LNCAP (cell line): ENCODE data around the gene TP53.

Experiments used
- TF ChIP-seq, protein P1 (sequence below): fragments of 450-650 bp; IDR thresholded peaks from 2 replicates; pipeline ENCODE4 v1.5.1; 2017; ENCODE audit warnings: mild to moderate bottlenecking

The TP53 gene

GRCh38 chr17:7656958-7657609, 30.2 kb downstream of the TP53 start:
- TF ChIP-seq, protein P1, sequence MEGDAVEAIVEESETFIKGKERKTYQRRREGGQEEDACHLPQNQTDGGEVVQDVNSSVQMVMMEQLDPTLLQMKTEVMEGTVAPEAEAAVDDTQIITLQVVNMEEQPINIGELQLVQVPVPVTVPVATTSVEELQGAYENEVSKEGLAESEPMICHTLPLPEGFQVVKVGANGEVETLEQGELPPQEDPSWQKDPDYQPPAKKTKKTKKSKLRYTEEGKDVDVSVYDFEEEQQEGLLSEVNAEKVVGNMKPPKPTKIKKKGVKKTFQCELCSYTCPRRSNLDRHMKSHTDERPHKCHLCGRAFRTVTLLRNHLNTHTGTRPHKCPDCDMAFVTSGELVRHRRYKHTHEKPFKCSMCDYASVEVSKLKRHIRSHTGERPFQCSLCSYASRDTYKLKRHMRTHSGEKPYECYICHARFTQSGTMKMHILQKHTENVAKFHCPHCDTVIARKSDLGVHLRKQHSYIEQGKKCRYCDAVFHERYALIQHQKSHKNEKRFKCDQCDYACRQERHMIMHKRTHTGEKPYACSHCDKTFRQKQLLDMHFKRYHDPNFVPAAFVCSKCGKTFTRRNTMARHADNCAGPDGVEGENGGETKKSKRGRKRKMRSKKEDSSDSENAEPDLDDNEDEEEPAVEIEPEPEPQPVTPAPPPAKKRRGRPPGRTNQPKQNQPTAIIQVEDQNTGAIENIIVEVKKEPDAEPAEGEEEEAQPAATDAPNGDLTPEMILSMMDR: no peak

DNA sequence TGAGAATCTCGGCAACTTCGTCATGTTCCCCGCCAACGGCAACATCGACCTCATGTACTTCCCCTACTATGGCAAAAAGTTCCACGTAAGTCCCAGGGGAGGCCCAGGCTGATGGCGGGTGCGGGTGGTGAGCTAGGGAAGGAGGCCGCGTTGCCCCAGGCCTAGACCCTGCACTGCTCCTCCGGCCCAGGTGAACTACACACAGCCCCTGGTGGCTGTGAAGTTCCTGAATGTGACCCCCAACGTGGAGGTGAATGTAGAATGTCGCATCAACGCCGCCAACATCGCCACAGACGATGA, 31.8 kb downstream of the TP53 start:
- TF ChIP-seq, protein P1: no peak

DNA sequence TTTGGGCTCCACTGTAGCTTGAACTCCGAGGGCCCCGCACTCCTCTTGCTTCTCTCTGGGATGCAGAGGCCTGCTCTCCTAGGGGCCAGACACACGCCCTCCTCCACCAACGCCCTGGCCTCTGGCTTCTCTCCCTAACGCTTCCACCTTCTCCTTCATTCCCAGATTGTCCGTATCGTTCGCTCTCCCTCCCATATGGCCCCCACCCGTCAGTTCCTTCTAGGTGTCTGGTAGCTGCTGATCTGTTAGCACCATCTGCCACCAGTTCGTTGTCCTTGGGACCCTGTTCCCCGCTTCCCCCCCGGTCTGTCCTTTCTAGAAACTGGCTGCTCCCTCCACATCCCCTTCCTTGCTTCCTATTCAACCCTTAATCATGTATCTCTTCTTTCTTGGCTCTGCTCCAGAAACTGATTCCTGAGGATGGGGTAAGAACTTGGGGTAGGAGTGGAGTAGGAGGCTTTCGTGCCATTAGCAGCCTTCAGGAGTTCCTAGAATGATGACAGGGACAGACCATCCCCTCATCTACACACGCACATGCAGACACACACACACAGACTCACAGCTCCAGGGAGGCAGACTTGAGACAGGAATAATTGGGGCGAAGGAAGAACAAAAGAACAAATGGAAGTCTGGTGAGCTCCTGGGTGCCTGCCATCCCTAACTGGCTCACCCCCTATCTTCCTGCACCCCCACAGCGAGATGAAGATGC, 32.3 kb downstream of the TP53 start:
- TF ChIP-seq, protein P1: no peak

DNA sequence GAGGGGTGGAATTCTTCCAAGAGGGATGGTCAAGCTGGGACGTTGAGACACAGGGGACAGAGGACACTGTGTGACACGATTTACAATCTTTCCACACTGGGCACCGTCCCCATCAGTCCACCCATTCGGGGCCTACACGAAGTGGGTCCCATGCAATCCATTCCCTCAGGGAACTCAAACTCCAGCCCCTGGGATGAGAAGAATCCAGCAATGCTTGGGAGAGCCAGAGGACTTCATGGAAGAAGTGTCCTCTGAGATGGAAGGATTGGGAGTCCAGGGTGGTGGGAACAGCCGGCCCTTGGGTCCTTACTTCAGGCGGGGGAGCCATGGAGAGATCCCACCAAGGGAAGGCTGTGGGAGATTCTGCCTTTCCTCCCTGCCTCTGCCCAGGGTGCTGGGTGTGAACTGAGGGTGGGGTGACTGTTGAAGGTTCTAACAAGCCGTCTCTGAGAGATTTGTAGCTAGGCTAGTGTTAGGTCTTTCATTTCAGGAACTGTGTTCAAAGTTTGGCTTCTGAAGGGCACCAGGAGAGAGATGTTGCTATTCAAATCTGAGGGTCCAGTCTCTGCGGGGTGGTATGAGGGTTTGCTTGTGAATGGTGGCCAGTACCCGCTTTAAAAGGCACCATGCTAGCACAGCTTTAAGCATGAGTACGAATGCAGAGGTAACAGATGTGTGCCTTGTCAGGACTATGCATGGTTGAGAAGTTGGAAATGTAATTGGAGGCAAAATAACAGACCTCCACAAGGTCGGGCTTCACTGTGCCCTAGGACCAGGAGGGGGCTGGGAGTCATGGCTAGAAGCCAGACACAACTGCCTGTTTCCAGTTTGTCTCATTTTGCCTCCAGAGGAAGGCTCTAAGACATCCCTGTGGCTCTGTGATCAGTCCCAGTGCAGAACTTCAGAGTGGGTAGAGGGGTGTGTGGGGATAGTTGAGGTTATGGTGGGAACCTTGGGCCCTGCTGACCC, 34.6 kb downstream of the TP53 start:
- TF ChIP-seq, protein P1: no peak

GRCh38 chr17:7651665-7652387, 35.5 kb downstream of the TP53 start:
- TF ChIP-seq, protein P1: no peak

DNA sequence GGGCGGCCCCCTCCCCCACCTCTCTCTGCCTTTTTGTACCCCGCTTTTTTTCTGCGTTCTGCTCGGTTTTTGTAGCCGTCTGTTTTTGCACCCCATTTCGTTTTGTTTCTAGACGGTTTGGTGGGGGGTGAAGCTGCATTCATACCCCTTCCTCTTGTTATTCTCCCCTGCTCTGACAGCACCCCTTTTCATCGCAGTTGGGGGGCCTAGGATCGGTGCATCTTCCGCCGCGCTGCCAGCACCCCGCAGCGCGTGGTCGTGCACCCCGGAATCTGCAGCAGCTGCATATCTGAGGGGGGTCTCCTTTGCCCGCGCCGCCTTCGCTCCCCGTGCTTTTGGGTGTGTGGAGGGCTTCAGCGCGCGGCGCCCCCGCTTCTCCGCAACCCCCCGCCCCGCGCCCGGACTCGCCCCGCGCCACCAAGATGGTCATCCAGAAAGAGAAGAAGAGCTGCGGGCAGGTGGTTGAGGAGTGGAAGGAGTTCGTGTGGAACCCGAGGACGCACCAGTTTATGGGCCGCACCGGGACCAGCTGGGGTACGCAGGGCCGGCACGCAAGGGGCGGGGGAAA, 36.1 kb downstream of the TP53 start:
- TF ChIP-seq, protein P1: no peak
